MM.1S (cell line): ENCODE data around the gene FCSK.

Experiments used
- CTCF ChIP-seq: fragments of 300-600 bp; sonication (generic); IDR thresholded peaks from 2 replicates; pipeline ENCODE4 v1.5.1; 2016; ENCODE audit warnings: antibody characterized with exemption, low read length, mixed read lengths
- EZH2phosphoT487 ChIP-seq: fragments of 300-600 bp; sonication (generic); IDR thresholded peaks from 2 replicates; pipeline ENCODE4 v1.6.1; 2018; ENCODE audit warnings: antibody characterized with exemption, low read length

GRCh38 chr16:70476272-70477020 lies 22.1 kb downstream of the FCSK start:
- no peak for TF ChIP-seq CTCF
- TF ChIP-seq EZH2phosphoT487 = no peak
